ENCODE data around the gene IFNA10.

DNA sequence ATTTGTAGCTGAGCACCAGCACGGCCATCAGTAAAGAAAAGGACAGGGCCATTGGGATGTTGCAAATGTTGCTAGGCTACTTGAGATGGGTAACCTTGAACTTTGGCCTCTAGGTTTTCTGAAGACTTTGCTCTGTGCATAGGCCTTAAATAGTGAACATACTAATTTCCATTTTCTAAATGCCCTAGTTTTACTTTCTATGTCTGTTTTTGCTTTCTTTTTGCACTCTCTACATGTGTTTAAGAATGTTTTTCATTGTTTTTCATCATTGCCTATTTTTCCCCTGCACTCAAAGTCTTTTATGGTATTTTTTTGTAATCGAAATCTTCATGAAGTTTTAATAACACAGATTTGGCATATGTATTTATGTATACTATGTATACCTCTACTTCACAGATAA, 21.2 kb upstream of the IFNA10 start, which contains the start of gene IFNA17:
- TF ChIP-seq EZH2 (IDR thresholded peaks at IDR 0.05; ENCODE audit: low read depth, low read length, severe bottlenecking) (no peak), CBX5 (IDR thresholded peaks at IDR 0.05; ENCODE audit: low read depth, low read length) (no peak), JUN (IDR thresholded peaks at IDR 0.05; ENCODE audit: low read depth, low read length) (no peak)
- TF ChIP-seq, protein P1, sequence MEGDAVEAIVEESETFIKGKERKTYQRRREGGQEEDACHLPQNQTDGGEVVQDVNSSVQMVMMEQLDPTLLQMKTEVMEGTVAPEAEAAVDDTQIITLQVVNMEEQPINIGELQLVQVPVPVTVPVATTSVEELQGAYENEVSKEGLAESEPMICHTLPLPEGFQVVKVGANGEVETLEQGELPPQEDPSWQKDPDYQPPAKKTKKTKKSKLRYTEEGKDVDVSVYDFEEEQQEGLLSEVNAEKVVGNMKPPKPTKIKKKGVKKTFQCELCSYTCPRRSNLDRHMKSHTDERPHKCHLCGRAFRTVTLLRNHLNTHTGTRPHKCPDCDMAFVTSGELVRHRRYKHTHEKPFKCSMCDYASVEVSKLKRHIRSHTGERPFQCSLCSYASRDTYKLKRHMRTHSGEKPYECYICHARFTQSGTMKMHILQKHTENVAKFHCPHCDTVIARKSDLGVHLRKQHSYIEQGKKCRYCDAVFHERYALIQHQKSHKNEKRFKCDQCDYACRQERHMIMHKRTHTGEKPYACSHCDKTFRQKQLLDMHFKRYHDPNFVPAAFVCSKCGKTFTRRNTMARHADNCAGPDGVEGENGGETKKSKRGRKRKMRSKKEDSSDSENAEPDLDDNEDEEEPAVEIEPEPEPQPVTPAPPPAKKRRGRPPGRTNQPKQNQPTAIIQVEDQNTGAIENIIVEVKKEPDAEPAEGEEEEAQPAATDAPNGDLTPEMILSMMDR (IDR thresholded peaks at IDR 0.05; ENCODE audit: control extremely low read depth in 1 of 3, insufficient read depth in 1 of 3, low read depth in 1 of 3, low read length in 3 of 3): no peak
- TF ChIP-seq, protein P2, sequence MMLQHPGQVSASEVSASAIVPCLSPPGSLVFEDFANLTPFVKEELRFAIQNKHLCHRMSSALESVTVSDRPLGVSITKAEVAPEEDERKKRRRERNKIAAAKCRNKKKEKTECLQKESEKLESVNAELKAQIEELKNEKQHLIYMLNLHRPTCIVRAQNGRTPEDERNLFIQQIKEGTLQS (IDR thresholded peaks at IDR 0.05; ENCODE audit: insufficient read depth, low read depth, low read length): no peak

Data from H1 (cell line).